Amygdala (tissue), 56 donors: ENCODE results near the gene PCNX2.

Experiments
- DNase-seq, 56 donors: peaks; one replicate each; lab custom pipeline; 2025; lab: John Stamatoyannopoulos, UW

Gene PCNX2

DNA sequence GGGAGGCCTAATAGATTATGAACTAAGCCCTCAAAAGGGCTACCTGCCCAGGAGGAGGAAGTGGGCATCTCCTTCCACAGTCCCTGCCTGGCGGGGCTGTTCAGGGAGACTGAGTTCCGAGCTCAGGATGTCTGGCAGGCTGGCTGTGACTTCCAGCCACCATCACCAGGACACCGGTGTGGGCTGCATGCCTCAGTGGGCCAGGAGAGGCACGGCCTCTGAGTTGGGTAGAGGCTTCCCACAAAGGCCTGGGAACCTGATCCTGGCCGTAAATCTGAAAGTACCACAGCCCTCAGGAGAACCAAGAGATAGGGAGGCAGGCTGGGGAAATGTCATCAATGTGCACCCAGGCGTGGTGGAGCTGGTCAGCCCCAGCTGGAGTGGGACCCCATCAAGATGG lies 316.0 kb downstream of the PCNX2 start:
- DNase-seq: no peak

DNA sequence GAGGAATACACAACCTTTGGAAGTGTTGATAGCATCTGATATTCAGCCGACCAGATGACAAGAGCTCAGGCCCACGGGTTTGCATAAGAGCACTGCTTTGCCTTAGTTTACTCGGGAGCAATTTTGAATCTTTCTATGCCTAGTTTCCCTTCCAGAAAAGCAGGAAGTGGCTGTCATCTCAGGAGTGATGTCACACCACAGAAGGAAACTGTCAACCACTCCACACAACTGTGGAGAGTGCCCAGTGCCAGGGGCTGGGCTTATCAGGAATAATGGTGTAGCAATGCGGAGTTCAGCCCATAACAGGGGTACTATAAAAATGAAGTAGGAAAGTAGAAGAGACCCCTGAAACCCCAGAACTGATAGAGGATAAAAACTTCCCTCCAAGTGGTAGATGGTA lies 316.7 kb downstream of the PCNX2 start:
- DNase-seq: no peak

DNA sequence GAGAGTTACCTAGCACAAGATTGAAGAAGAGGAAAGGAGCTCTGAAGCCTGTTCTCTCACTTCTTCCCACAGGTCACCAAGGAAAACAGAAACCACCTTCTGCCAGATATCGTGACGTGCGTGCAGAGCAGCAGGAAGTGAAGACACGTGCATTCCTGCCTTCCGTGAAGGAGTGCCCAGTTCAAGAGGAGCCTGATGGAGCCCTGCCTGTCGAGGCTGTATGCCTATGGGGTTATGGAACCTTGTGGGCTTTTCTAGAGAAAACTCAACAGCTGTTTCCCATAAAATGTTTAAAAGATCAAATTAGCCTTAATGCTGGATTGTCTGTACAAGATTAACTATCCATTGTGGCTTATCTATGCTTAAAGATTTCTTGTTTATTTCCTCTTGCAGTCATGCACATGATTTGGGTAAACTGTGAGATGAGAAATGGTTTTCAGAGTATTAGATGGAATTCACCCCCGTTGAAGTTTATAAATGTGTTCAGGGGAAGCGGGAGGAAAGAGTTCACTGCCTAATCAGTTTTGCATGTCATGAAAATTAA lies 317.4 kb downstream of the PCNX2 start:
- no peak for DNase-seq

DNA sequence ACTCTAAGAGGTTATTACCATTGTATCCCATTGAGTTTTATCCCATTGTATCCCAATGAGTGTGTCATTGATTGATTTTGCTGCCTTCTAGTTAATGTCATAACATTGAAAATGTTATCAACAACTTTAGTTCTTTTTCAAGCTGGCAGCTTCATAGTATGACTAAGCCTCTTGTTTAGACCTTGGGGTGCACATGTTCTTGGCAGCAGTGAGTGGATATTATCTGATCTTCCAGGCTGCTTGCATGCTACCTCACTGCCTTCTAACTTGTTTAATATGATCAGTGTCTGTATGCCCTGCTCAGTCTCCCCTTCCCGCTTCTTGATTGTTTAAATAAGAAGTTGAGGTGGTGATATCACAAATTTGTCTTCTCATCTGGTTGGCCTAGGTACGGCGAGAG lies 320.6 kb downstream of the PCNX2 start:
- DNase-seq: no peak

DNA sequence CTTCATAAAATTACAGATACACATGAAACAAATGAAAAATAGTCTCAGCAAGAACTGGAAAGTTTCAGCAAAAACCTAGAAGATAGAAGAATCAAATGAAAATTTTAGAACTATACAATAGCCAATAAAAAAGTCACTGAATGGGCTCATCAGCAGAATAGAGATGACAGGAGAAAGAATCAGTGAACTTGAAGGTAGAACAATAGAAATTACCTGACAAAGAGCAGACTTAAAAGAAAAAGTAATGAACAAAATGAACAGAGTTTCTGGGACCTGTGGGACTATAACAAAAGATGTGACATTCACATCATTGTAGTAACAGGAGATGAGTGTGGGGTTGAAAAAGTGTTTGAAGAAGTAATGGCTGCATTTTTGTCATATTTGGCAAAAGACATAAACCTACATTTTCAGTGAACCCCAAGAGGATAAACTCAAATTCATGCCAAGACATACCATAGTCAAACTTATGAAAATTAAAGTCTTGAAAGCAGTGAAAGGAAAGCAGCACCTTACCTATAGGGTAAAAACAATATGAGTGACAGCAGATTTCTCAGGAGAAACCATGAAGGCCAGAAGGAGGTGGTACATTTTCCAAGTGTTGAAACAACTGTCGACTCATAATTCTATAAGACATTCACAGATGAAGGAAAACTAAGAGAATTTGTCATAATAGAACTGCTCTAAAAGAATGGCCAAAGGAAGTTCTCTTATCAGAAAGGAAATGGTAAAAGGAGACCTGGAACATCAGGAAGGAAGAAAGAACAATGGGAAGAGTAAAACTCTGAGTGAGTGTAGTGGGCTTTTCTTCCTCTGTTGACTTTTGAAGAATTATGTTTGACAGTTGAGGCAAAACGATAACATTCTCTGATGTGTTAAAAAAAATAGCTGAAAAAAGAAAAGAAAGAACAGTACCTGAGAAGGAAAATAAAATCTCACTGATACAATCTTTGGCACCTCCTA lies 321.6 kb downstream of the PCNX2 start:
- DNase-seq: no peak

DNA sequence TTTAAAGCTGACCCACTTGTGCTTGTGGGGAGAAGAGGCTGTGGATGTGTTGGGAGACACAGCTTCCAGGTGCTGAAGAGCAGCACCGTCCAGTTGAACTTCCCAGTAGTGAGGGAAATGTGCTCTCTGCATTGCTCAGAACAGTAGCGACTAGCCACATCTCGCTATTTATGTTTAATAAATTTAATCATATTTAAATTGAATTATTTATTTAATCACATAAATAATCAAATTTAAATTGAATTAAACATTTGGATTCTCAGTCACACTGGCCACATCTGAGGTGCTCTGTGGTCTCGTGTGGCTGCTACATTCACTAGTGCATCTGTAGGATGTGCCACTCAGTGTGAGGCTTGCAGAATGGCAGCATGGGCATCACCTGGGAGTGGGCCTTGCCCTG lies 325.0 kb downstream of the PCNX2 start:
- no peak for DNase-seq

DNA sequence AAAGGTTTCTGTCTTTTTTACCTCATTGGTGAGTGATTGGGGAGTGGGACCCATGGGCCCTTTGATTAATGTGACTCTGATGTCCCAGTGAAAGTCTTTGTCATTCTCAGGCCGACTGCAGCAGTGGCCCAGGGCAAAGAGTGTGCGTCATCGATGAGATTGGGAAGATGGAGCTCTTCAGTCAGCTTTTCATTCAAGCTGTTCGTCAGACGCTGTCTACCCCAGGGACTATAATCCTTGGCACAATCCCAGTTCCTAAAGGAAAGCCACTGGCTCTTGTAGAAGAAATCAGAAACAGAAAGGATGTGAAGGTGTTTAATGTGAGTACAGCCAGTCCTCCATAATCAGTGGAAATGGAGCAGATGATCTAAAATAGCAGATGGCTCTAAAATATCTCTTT lies 325.7 kb downstream of the PCNX2 start:
- DNase-seq: no peak

DNA sequence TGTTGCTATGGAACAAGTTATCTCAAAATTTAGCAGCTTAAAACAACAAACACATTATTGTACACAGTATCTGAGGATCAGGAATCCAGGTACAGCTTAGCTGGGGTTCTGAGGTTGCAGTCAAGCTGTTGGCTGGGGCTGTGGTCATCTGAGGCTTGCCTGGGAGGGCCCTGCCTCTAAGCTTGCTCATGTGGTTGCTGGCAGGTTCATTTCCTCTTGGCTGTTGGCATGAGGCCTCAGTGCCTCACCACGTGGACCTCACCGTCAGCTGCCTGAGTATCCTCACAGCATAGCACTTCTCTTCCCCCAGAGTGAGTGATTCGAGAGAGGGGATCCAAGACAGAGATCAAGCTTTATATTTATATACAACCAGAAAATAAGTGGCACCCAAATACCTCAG lies 326.6 kb downstream of the PCNX2 start:
- peak in 11 of 56 donors; percentile 8 to 29 (median 16) for DNase-seq

DNA sequence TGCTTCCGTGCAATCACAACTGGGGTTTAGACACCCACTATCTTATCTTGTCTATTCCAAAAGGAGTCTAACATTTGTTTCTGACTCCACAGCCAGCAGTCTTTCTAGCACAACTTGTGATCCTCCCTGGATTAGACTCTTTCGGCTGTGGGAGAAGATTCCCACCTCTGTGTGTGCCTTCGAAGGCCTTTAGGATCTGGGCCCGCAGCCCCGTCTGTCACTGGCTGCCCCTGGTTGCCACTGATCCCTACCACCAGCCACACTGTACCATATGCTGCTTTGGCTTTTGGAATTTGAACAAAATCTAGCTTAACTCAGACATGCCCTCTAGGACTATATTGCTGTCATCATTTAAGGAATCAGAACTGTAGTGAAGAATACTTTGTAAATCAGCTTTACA lies 327.1 kb downstream of the PCNX2 start:
- DNase-seq: no peak

DNA sequence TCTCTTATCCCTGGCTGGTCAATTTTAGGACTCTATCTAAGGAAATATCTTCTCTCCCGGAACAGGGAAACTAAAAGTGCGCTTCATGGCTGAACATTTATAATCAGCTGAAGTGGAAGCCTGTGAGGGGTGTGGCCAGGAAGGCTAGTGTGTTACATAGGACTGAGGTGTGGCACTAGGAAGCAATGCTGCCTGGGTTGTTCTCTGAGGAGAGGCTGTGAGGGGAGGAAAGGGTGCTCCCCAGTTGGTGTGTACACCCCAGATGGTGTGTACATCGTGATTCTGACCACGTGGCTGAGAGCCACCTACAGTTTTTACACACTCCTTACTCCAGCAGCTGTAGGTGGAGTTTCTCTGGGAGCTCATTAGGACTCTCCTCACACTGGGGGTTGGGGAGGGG lies 328.9 kb downstream of the PCNX2 start:
- DNase-seq: peak in 1 of 56 donors; percentile 15

DNA sequence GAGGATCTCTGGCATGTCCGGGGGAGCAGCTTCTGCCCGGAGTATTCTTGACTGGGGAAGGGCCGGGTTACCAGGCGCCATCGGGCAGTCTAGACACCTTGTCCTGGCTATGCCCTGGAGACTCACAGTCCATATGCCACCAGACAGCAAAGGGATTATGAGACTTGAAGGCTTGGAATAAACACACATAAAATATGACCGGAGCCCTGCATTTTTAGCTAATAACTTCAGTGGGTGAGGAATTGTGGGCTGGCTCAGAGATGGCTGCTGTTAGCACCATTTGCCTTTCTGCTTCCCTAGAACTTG lies 329.7 kb downstream of the PCNX2 start:
- DNase-seq: no peak

DNA sequence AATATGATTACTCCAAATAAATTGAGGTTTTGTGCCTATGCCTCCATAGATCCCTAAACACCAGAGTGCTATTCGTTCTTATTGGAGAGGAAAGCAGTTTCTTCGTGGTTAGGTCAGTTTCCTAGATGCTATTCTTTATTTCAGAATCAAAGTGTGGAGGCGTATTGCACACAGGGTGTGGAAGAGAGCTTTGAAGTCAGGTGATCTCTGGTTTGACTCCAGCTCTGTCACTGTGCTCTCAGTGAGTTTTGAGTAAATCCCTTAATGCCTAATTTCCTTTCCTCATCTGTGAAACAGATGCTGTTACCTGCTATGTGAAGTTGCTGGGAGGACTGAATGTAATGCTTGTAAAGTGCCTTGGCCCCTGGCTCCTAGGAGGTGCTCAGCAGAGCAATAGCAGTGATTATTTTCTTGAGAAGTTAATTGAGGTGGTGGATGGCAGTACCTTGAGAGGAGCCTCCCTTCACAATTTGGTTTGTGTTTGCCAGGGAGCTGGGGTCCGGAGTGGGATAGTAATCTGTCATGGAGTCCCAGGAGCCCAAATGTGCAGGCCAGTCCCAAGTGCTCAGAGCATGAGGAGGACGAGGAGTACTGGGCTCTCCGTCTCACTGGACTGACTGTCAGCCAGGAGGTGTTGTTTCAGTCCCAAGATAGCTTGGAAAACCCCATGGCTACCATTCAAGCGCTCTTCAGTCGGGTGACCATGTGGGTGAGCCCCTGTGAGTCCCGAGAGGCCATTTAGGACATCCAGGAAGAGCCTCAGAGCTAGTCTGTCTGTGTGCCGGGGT lies 330.2 kb downstream of the PCNX2 start:
- no peak for DNase-seq

DNA sequence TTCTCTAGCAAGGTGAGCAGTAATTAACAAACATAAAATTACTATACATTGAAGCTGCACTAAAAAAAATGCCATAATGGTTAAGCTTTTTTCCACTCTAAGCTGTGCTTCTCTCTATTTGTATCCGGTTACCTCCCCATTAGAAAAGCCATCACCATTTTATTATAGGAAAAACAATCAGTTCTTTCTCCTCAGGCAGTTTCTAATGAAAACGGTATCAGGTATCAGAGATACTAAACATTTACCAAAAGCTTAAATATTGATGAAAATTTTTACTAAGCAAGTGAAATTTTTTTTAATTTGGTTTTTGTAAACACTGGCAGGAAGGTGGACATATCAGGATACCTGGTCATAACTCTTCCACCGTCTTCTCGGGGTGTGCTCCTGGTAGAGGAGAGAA lies 330.9 kb downstream of the PCNX2 start:
- no peak for DNase-seq

DNA sequence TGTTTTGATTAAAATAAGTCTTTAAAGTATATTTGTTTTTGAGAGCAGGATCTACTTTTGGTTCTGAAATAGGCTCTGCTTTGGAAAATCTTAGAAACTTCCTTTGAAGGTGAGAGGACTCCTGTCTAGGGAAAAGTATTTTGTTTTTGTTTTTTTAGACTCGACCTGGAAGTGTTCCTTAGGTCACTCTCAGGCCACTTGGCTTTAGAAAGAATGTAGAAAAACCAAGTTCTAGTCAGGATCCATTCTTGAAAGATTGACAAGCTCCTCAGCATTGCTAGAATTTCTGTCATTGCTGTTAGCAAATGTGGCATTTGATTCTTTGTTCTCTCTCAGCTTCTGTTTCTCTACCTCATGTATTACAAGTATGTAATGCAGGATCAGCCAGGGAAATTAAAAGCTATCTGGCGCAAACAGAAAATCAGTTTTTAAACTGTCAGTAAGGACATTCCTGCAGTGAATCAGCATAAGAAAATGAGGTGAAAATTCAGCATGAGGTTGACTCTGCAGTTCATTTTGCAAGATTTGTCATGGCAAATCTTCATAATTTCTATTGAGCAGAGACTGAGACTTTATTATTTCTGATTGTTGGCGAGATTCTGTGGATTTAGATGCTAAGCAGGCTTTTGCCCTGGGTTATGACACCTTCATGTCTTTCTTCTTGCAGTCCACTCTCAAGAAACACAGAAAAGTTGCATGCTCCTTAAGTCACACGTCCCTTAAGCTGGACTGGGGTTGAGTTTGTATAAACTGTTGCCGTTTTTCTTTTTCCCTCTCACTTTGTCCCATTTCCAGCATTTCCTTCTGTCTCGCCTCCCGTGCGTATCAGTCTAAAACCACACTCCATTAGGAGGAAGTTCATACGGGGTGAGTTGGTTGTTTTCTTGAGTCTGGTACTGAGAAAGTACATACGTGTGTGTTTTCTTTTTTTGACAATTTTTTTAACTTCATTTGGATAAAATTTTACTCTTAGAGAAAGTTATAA lies 332.5 kb downstream of the PCNX2 start:
- DNase-seq: no peak

DNA sequence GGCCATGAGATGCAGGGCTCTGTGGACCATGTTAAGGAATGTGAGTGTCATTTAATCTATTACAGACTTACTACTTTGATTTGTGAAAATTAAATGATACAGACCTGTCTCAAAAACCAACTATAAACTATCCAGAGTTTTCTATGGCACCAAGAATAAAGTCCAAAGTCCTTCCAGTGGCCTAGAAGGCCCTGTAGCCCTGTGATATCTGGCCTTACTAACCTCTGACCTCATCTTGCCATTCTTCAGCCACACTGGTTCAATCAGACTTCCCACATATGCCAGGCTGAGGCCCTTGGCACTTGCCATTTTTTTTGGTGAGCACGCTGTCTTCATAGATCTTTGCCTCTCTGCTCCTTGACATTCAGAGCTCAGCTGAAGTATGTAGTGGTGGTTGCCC lies 337.5 kb downstream of the PCNX2 start:
- no peak for DNase-seq

DNA sequence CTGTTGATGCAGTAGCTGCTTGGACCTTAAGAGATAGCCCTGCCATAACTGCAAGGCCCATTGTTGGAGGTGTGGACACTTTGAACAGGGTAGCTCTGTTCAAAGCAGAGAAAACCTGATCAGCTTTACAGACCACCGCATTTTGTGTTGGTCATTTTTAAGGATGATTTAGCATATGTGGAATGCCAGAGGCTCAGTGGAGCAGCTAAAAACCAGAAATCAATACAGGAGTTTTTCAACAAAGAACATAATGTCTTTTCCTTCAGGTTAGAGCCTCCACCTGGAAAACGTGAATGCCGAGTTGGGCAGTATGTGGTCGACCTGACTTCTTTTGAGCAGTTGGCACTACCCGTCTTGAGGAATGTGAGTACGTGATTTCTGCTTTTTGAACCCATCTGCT lies 339.4 kb downstream of the PCNX2 start:
- DNase-seq: no peak

DNA sequence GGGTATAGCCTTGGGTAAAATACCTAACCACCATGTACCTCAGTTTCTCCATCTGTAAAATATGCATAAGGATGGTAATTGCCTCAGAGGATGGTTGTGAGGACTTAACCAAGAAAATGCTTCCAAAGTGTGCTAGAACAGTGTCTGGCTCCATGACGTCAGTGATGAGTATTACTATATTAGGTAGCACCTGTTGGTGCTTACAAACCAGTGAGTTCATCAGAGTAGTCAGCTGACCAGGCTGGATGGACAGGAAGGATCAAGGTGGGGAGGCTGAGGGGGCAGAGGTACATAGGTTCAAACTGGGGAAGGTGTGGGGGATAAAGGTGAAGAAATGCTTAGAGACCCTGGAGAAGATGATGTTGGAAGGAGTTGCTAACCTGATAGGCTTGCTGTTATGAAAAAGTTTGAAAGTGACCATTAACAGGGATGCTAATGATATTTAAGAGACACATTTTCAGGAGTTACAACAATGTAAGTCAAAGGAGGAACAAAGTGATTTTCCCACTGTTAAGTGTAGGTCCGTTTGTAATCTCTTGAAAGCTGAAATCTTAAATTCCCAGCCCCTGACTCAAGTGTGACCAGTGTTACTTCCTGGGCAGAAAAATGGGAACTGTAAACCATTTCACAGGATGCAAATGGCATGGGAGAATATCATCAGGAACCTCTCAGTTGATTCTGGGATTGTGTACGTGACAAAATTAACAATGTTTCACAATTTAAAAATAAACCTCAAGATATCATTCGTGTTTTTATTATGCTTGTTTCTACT lies 340.7 kb downstream of the PCNX2 start:
- DNase-seq: no peak

DNA sequence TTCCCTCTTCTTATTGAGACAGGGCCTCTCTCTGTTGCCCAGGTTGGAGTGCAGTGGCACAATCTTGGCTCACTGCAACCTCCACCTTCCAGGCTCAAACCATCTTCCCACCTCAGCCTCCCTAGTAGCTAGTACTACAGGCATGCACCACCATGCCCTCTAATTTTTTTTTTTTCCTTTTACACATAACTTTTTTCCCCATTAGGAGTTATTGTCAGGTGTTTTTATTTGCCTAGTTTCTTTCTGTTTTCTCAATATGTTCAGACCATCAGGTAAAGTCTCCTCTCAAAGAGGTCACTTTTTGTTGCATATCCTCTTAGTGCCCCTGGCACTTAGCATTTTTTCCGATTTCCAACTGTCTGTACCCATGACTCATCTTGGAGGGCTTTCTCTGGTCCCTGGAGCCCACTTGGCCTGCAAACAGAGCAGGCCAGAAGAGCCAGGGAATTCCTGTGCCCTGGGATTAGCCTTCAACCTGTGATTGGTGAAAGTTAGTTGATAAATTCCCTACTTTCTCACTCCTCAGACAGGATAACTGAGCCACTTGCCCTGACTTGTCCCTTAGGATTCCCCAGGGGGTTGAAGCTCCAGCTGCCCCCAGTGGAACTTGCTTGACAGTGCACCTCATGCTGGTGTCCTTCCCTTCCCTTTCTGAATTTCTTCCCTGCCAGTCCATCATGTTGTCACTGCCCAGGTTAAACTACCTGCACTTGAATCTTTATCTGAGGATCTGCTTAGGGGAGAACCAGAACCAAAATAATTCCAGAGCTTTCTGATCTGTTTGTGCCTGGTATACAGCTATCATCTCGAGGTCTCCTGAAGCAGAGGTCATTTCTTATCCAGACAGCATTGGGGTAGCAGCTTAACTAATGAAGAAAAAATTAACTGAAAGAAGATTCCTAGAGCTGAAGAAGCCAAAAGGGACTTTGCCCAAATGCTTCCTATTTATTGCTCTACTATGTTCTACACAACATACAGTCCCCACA lies 342.7 kb downstream of the PCNX2 start:
- DNase-seq: peak in 10 of 56 donors; percentile 5 to 24 (median 10)
